NCI-H510A treated with DMSO at 0.1 percent for 48 hours (cell line): ENCODE results near the gene MTMR2.
"Not testable (repeated sequence)": the region's sequence is repeated elsewhere in the genome, so short reads cannot be mapped to it uniquely, and the experiment has no call there.

Source experiments
- DNase-seq: peaks from one replicate; lab custom pipeline; 2025; lab: John Stamatoyannopoulos, UW

The MTMR2 gene

GRCh38 chr11:95811052-95811451 is 112.9 kb downstream of the MTMR2 start:
- DNase-seq: not testable (repeated sequence)

- DNase-seq: not testable (repeated sequence)
These were observed 117.4 kb downstream of the MTMR2 start for GRCh38 chr11:95806464-95806863.

GRCh38 chr11:95805869-95806268 is 118.0 kb downstream of the MTMR2 start:
- no peak for DNase-seq

GRCh38 chr11:95803973-95804372 is 119.9 kb downstream of the MTMR2 start:
- DNase-seq: no peak

GRCh38 chr11:95802806-95803205 is 121.1 kb downstream of the MTMR2 start:
- no peak for DNase-seq

GRCh38 chr11:95800438-95800837 is 123.5 kb downstream of the MTMR2 start:
- DNase-seq: no peak

- no peak for DNase-seq
These were observed 124.4 kb downstream of the MTMR2 start for GRCh38 chr11:95799546-95799945.

- no peak for DNase-seq
These were observed 127.4 kb downstream of the MTMR2 start for GRCh38 chr11:95796501-95796900.

GRCh38 chr11:95795627-95796295 is 128.1 kb downstream of the MTMR2 start:
- DNase-seq: no peak

- no peak for DNase-seq
These were observed 129.8 kb downstream of the MTMR2 start for GRCh38 chr11:95794086-95794485.

- DNase-seq: no peak
These were observed 130.8 kb downstream of the MTMR2 start for GRCh38 chr11:95793116-95793515.

GRCh38 chr11:95792700-95793099 is 131.2 kb downstream of the MTMR2 start:
- DNase-seq: no peak

- DNase-seq: no peak
These were observed 131.7 kb downstream of the MTMR2 start for GRCh38 chr11:95792200-95792599.

GRCh38 chr11:95791709-95792033 is 132.2 kb downstream of the MTMR2 start:
- no peak for DNase-seq

GRCh38 chr11:95790933-95791708 is 132.8 kb downstream of the MTMR2 start:
- DNase-seq: peak; percentile 53

- DNase-seq: peak; percentile 94
These were observed 133.6 kb downstream of the MTMR2 start, which contains the start of gene CEP57 for GRCh38 chr11:95790123-95790932. CEP57 (plus strand) TSS chr11:95790498; CDS start chr11:95790699, 201 bp downstream.

- peak; percentile 95 for DNase-seq
These were observed 134.3 kb downstream of the MTMR2 start, which contains the start of gene FAM76B for GRCh38 chr11:95789506-95790122. FAM76B (minus strand) TSS chr11:95789782; CDS start chr11:95789478, 304 bp downstream.

- DNase-seq: peak; percentile 28
These were observed 134.9 kb downstream of the MTMR2 start for GRCh38 chr11:95788921-95789505.
